GM12891 (cell line): Measurements from ENCODE around the gene GATD1.

Experiments
- DNase-seq: peaks from one replicate; pipeline ENCODE4 v3.0.0; 2011; ENCODE audit warnings: low spot score; ENCODE audit not compliant: insufficient read length
- FAIRE-seq: peaks from 2 replicates; lab custom pipeline; 2011; peaks lifted over from hg19 to GRCh38; lab: Jason Lieb, UNC
- PAX5 ChIP-seq: IDR thresholded peaks from 2 replicates; pipeline ENCODE4 v1.6.1; 2011; ENCODE audit warnings: low read length, moderate library complexity, mild to moderate bottlenecking; ENCODE audit not compliant: insufficient read depth, severe bottlenecking
- POLR2A ChIP-seq: IDR thresholded peaks from 2 replicates; pipeline ENCODE4 v1.6.1; 2011; ENCODE audit warnings: low read depth, low read length, control low read depth
- POLR2AphosphoS5 ChIP-seq: IDR thresholded peaks from 2 replicates; pipeline ENCODE4 v1.6.1; 2011; ENCODE audit warnings: low read depth, low read length, control low read depth
- POU2F2 ChIP-seq: IDR thresholded peaks from 2 replicates; pipeline ENCODE4 v1.6.1; 2011; ENCODE audit warnings: low read depth, mild to moderate bottlenecking, control low read depth, low read length, moderate library complexity
- SPI1 ChIP-seq: IDR thresholded peaks from 2 replicates; pipeline ENCODE4 v1.6.1; 2011; ENCODE audit warnings: low read depth, low read length, control low read depth
- TAF1 ChIP-seq: IDR thresholded peaks from 2 replicates; pipeline ENCODE4 v1.6.1; 2011; ENCODE audit warnings: low read depth, low read length, control low read depth

Gene GATD1

GRCh38 chr11:770642-771616, 6.4 kb downstream of the GATD1 start:
- DNase-seq = no peak
- TF ChIP-seq PAX5 = no peak
- no peak for FAIRE-seq

- 0 out of 2 replicates have a peak, but pooled peaks have one; percentile 7 for TF ChIP-seq POLR2AphosphoS5
- TF ChIP-seq POU2F2 = no peak
- DNase-seq (no peak), FAIRE-seq (no peak)
Measured at GRCh38 chr11:769887-770641, 7.2 kb downstream of the GATD1 start.

GRCh38 chr11:767238-767637, 10.0 kb downstream of the GATD1 start:
- DNase-seq (no peak), FAIRE-seq (no peak)
- TF ChIP-seq PAX5 (no peak), SPI1 (no peak), POLR2A (peak; percentile 31; the same call in 1 of the 2 replicates), POU2F2 (no peak), TAF1 (no peak)

GRCh38 chr11:766936-767210, 10.4 kb downstream of the GATD1 start:
- no peak for FAIRE-seq
- TF ChIP-seq PAX5 = no peak
- no peak for TF ChIP-seq SPI1
- TF ChIP-seq POU2F2 = no peak
- TF ChIP-seq POLR2A = no peak
- no peak for TF ChIP-seq POLR2AphosphoS5
- no peak for DNase-seq

GRCh38 chr11:766106-766935, 11.0 kb downstream of the GATD1 start:
- no peak for DNase-seq
- no peak for TF ChIP-seq SPI1
- TF ChIP-seq POLR2A = no peak
- TF ChIP-seq POU2F2 = no peak
- TF ChIP-seq PAX5 = no peak
- no peak for TF ChIP-seq TAF1
- FAIRE-seq = no peak

GRCh38 chr11:765802-766091, 11.5 kb downstream of the GATD1 start:
- FAIRE-seq (no peak), DNase-seq (no peak)
- no peak for TF ChIP-seq POU2F2
- no peak for TF ChIP-seq POLR2AphosphoS5
- TF ChIP-seq PAX5 = no peak
- TF ChIP-seq SPI1 = no peak

- 0 out of 2 replicates have a peak, but pooled peaks have one; percentile 31 for TF ChIP-seq POLR2A
- 0 out of 2 replicates have a peak, but pooled peaks have one; percentile 13 for TF ChIP-seq POU2F2
- TF ChIP-seq POLR2AphosphoS5 = peak; percentile 70
- TF ChIP-seq PAX5 = no peak
- TF ChIP-seq SPI1 = no peak
- TF ChIP-seq TAF1 = no peak
- DNase-seq (no peak), FAIRE-seq (peak; percentile 57)
Measured at GRCh38 chr11:765025-765801, 12.1 kb downstream of the GATD1 start.

GRCh38 chr11:764322-765024, 12.8 kb downstream of the GATD1 start:
- no peak for FAIRE-seq

More at GRCh38 chr11:764322-765024, 12.8 kb downstream of the GATD1 start:
- no peak for DNase-seq
- peak; percentile 43; the same call in 1 of the 2 replicates for TF ChIP-seq POLR2AphosphoS5
- no peak for TF ChIP-seq POLR2A
- no peak for TF ChIP-seq PAX5
- TF ChIP-seq POU2F2 = no peak
- no peak for TF ChIP-seq SPI1
